Glutamatergic neuron (in vitro differentiated cells): ENCODE data around the gene PATE4. TPM values are rescaled to one million over a fixed set of nuclear protein-coding genes. Genes with fewer than 3 reads are reported as not detected.

ENCODE experiments used
- DNase-seq: peaks from one replicate; pipeline ENCODE4 v3.0.0; 2022
- H3K27ac Mint-ChIP-seq: one replicate; pipeline ENCODE4 v1.8.0; 2020; ENCODE audit warnings: mild to moderate bottlenecking, mixed read lengths, inconsistent platforms; ENCODE audit not compliant: unreplicated experiment
- H3K27me3 Mint-ChIP-seq: one replicate; pipeline ENCODE4 v1.8.0; 2020; ENCODE audit warnings: mild to moderate bottlenecking, moderate library complexity, mixed read lengths, inconsistent platforms; ENCODE audit not compliant: unreplicated experiment
- H3K36me3 Mint-ChIP-seq: one replicate; pipeline ENCODE4 v1.8.0; 2020; ENCODE audit warnings: mild to moderate bottlenecking, mixed read lengths, inconsistent platforms; ENCODE audit not compliant: unreplicated experiment
- H3K4me1 Mint-ChIP-seq: one replicate; pipeline ENCODE4 v1.8.0; 2020; ENCODE audit warnings: mild to moderate bottlenecking, low read depth, mixed read lengths, inconsistent platforms; ENCODE audit not compliant: unreplicated experiment
- H3K4me3 Mint-ChIP-seq: one replicate; pipeline ENCODE4 v1.8.0; 2020; ENCODE audit warnings: mild to moderate bottlenecking, mixed read lengths, inconsistent platforms; ENCODE audit not compliant: unreplicated experiment
- H3K9me3 Mint-ChIP-seq: one replicate; pipeline ENCODE4 v1.8.0; 2020; ENCODE audit warnings: mild to moderate bottlenecking, moderate library complexity, mixed read lengths, inconsistent platforms; ENCODE audit not compliant: unreplicated experiment
- CTCF ChIP-seq: fragments of 200-600 bp; sonication (generic); IDR thresholded peaks from one replicate; pipeline ENCODE4 v1.5.0; 2021; ENCODE audit not compliant: partially characterized antibody, unreplicated experiment
- total RNA-seq: library from RNA; stranded (reverse); fragmentation: NEBNext Ultra II Directional; extraction: Animal tissue kit (Norgen Biotek cat#: 25700); gene quantifications from one replicate; pipeline ENCODE4 v1.2.1, GENCODE V29; 2021; ENCODE audit not compliant: unreplicated experiment

The PATE4 gene
- total RNA-seq, 1 donor from 2014 or later = not detected

DNA sequence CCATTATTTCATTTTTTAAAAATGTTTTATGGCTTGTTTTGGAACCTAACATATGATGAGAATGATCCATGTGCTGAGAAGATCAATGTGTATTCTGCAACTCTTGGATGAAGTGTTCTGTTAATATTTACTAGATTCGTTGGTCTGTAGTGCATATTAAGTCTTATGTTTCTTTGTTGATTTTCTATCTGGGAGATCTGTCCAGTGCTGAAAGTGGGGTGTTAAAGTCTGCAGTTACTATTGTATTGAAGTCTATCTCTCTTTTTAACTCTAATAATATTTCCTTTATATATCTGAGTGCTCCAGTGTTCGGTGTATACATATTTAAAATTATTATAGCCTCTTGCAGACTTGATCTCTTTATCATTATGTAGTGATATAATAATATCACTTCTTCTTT is 33.3 kb upstream of the PATE4 start:
- H3K4me3 Mint-ChIP-seq = no peak overlapping the region
- H3K9me3 Mint-ChIP-seq = peaks cover 11% of the 10 kb centered on the region
- no peak for TF ChIP-seq CTCF
- H3K36me3 Mint-ChIP-seq = peaks cover 26% of the 10 kb centered on the region
- DNase-seq = no peak
- H3K4me1 Mint-ChIP-seq = no peaks in the 10 kb centered on the region
- no peaks in the 10 kb centered on the region for H3K27me3 Mint-ChIP-seq
- H3K27ac Mint-ChIP-seq = no peak overlapping the region

- H3K4me3 Mint-ChIP-seq = no peak overlapping the region
- no peak for TF ChIP-seq CTCF
- H3K36me3 Mint-ChIP-seq = peaks cover 22% of the 10 kb centered on the region
- H3K27ac Mint-ChIP-seq = no peak overlapping the region
- H3K4me1 Mint-ChIP-seq = no peaks in the 10 kb centered on the region
- no peak for DNase-seq
- peaks cover 9% of the 10 kb centered on the region for H3K9me3 Mint-ChIP-seq
- no peaks in the 10 kb centered on the region for H3K27me3 Mint-ChIP-seq
These were observed 30.7 kb upstream of the PATE4 start for GRCh38 chr11:125802387-125802786.

DNA sequence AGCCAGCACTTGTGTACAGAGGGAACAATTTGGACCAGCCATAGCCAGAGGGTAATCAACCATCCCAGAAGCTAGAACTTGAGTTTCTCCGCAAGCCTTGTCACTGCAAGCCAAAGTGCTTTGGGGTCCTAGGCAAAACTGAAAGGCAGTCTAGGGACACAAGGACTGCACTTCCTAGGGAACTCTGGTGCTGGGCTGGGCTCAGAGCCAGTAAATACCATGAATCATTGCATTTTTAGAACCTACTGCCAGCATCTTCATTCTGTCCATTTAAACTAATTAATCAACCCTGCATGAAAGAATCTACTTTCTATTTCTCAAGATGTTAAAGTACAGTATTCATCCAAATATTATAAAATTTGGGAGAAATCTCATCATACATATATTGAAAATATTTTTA is 25.2 kb upstream of the PATE4 start:
- Mint-ChIP-seq H3K9me3 (no peaks in the 10 kb centered on the region), H3K36me3 (peaks cover 6% of the 10 kb centered on the region), H3K4me1 (no peaks in the 10 kb centered on the region), H3K27ac (no peak overlapping the region), H3K4me3 (no peak overlapping the region), H3K27me3 (no peaks in the 10 kb centered on the region)
- DNase-seq = no peak
- no peak for TF ChIP-seq CTCF

GRCh38 chr11:125835748-125836147 is 2.6 kb downstream of the PATE4 start:
- no peak for TF ChIP-seq CTCF
- Mint-ChIP-seq H3K36me3 (peaks cover 11% of the 10 kb centered on the region), H3K27ac (no peak overlapping the region), H3K27me3 (peaks cover 7% of the 10 kb centered on the region), H3K4me1 (no peaks in the 10 kb centered on the region), H3K4me3 (no peak overlapping the region), H3K9me3 (no peaks in the 10 kb centered on the region)
- DNase-seq = no peak

- H3K9me3 Mint-ChIP-seq = peaks cover 4% of the 10 kb centered on the region
- TF ChIP-seq CTCF = no peak
- no peak overlapping the region for H3K4me3 Mint-ChIP-seq
- H3K27me3 Mint-ChIP-seq = no peaks in the 10 kb centered on the region
- no peak for DNase-seq
- H3K36me3 Mint-ChIP-seq = peaks cover 17% of the 10 kb centered on the region
- no peaks in the 10 kb centered on the region for H3K4me1 Mint-ChIP-seq
- H3K27ac Mint-ChIP-seq = no peak overlapping the region
These were observed 9.3 kb downstream of the PATE4 start for GRCh38 chr11:125842321-125842948.
